GM18520 (cell line): ENCODE results near the gene RALGPS1.
A peak's percentile ranks its signal among the peaks of the same experiment; 100 is the strongest.

Experiments
- ATAC-seq: cut with Tn5 transposase; IDR thresholded peaks from one replicate; pipeline ENCODE4 v1.9.1; 2021; ENCODE audit not compliant: unreplicated experiment

The RALGPS1 gene

GRCh38 chr9:127114606-127115005 is 200.0 kb downstream of the RALGPS1 start:
- ATAC-seq, result no peak

GRCh38 chr9:127116088-127116726 is 201.6 kb downstream of the RALGPS1 start:
- no peak for ATAC-seq

- ATAC-seq, result no peak
These were observed 202.4 kb downstream of the RALGPS1 start for GRCh38 chr9:127116957-127117356.

- ATAC-seq, result no peak
These were observed 203.2 kb downstream of the RALGPS1 start for GRCh38 chr9:127117801-127118200.

GRCh38 chr9:127118597-127119319 is 204.2 kb downstream of the RALGPS1 start:
- ATAC-seq, result peak; percentile 46

GRCh38 chr9:127119320-127119709 is 204.7 kb downstream of the RALGPS1 start:
- ATAC-seq, result no peak

- no peak for ATAC-seq
These were observed 207.1 kb downstream of the RALGPS1 start for GRCh38 chr9:127121628-127122175.

GRCh38 chr9:127122176-127123063 is 207.8 kb downstream of the RALGPS1 start, which contains the start of gene ANGPTL2:
ANGPTL2 (minus strand) TSS chr9:127122635; CDS start chr9:127108731, 13,904 bp downstream.
- ATAC-seq, result no peak

GRCh38 chr9:127123064-127123890 is 208.7 kb downstream of the RALGPS1 start:
- no peak for ATAC-seq

- ATAC-seq, result no peak
These were observed 209.5 kb downstream of the RALGPS1 start for GRCh38 chr9:127124111-127124531.

- ATAC-seq, result no peak
These were observed 210.2 kb downstream of the RALGPS1 start for GRCh38 chr9:127124792-127125191.

- ATAC-seq, result no peak
These were observed 212.4 kb downstream of the RALGPS1 start for GRCh38 chr9:127126971-127127370.

GRCh38 chr9:127128341-127129072 is 213.9 kb downstream of the RALGPS1 start:
- no peak for ATAC-seq

- ATAC-seq, result no peak
These were observed 214.6 kb downstream of the RALGPS1 start for GRCh38 chr9:127129073-127129717.

GRCh38 chr9:127129718-127130085 is 215.1 kb downstream of the RALGPS1 start:
- ATAC-seq, result no peak

- no peak for ATAC-seq
These were observed 215.7 kb downstream of the RALGPS1 start for GRCh38 chr9:127130235-127130634.

- no peak for ATAC-seq
These were observed 216.3 kb downstream of the RALGPS1 start for GRCh38 chr9:127130661-127131538.

- ATAC-seq, result no peak
These were observed 217.3 kb downstream of the RALGPS1 start for GRCh38 chr9:127131871-127132270.
